CD4-positive, alpha-beta T cell treated with Interleukin-2 at 100 ng/mL for 4 hours (primary cell): ENCODE results near the gene CHMP6.

Experiments
- DNase-seq: peaks from one replicate; pipeline ENCODE4 v3.0.0-alpha.2; 2020; ENCODE audit warnings: low spot score

Gene CHMP6

GRCh38 chr17:80992077-80992947 is 671 bp downstream of the CHMP6 start:
- no peak for DNase-seq

- no peak for DNase-seq
Observed at GRCh38 chr17:80992948-80993624, 1.4 kb downstream of the CHMP6 start.

- no peak for DNase-seq
Observed at GRCh38 chr17:80995131-80995530, 3.5 kb downstream of the CHMP6 start.

GRCh38 chr17:80996422-80997305 is 5.0 kb downstream of the CHMP6 start:
- DNase-seq = no peak

GRCh38 chr17:80997424-80998117 is 5.9 kb downstream of the CHMP6 start:
- no peak for DNase-seq

GRCh38 chr17:80998118-80998747 is 6.6 kb downstream of the CHMP6 start:
- no peak for DNase-seq

GRCh38 chr17:80998748-80999535 is 7.3 kb downstream of the CHMP6 start:
- DNase-seq = no peak

GRCh38 chr17:80999536-81000333 is 8.1 kb downstream of the CHMP6 start:
- DNase-seq = no peak

- no peak for DNase-seq
Observed at GRCh38 chr17:81000334-81000630, 8.6 kb downstream of the CHMP6 start.

GRCh38 chr17:81000631-81001357 is 9.2 kb downstream of the CHMP6 start:
- DNase-seq = no peak

- no peak for DNase-seq
Observed at GRCh38 chr17:81002013-81002384, 10.4 kb downstream of the CHMP6 start.

GRCh38 chr17:81002409-81003361 is 11.0 kb downstream of the CHMP6 start:
- DNase-seq = no peak

GRCh38 chr17:81003711-81004475 is 12.3 kb downstream of the CHMP6 start:
- DNase-seq = no peak

GRCh38 chr17:81006891-81007290 is 15.2 kb downstream of the CHMP6 start:
- no peak for DNase-seq

GRCh38 chr17:81008140-81008539 is 16.5 kb downstream of the CHMP6 start:
- DNase-seq = no peak

- DNase-seq = no peak
Observed at GRCh38 chr17:81009136-81009535, 17.5 kb downstream of the CHMP6 start.

- DNase-seq = no peak
Observed at GRCh38 chr17:81010935-81011334, 19.3 kb downstream of the CHMP6 start.
